A549 treated with Hydrocortisone at 1 μM for 4 hours (cell line): Measurements from ENCODE around the gene PDE6D. TPM values are rescaled to one million over a fixed set of nuclear protein-coding genes. Genes with fewer than 3 reads are reported as not detected.

Experiments used
- total RNA-seq: library from RNA; stranded (reverse); fragments of 200-300 nt; extraction: Qiagen RNA extraction; gene quantifications from 5 replicates; pipeline ENCODE4 v1.2.3, GENCODE V29; 2022

The PDE6D gene
- 19.6 to 23.3 TPM (median 22.2 TPM) in 5 replicates for total RNA-seq

DNA sequence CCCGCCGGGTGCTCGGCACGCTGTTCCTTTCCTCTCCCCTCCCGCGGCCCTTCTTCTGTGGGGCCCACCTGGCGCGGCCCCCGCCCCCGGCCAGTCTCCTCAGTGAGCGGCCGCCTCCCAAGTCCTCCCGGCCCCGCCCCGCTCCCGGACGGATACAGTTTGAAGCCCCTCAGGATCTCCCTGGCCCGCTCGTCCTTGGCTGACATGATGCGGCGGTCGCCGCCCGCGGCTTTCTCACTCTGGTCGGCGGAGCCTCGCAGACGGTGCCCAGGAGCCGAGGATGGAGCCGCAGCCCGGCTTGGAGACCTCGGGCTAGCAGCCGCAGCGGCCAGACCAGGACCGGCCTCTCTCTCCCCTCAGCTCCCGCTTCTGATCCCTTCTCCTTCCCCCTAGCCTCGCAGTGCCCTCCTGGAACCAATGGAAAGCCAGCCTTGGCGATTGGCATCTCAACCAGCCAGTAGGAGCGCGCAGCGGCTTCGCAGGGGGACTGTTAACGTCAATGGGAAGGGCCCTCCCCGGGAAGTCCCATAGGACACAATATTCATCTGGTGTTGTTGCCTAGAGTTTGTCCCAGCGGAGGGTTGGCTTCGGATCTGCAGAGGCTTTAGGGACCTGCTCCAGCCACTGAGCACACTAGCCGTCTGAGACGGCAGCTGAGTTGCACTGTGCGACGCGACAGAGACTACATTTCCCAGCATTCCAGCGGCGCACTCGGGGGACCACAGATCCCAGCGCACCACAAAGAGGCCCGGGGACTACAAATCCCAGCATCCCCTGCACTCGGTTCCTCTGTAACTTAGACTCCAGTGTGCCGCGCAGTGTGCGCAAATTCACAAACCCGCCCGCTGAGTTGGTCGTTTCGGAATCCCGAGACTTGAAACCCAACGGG is at the start of gene PDE6D:
TSS of gene PDE6D (minus strand) at position 374 of the 889 bp plus-strand sequence. CDS start at position 206, 168 bp downstream.

GRCh38 chr2:231786177-231786916 is 5.3 kb upstream of the PDE6D start, which contains the start of gene COPS7B:
COPS7B (plus strand) TSS chr2:231786445; CDS start chr2:231788571, 2,126 bp downstream.

DNA sequence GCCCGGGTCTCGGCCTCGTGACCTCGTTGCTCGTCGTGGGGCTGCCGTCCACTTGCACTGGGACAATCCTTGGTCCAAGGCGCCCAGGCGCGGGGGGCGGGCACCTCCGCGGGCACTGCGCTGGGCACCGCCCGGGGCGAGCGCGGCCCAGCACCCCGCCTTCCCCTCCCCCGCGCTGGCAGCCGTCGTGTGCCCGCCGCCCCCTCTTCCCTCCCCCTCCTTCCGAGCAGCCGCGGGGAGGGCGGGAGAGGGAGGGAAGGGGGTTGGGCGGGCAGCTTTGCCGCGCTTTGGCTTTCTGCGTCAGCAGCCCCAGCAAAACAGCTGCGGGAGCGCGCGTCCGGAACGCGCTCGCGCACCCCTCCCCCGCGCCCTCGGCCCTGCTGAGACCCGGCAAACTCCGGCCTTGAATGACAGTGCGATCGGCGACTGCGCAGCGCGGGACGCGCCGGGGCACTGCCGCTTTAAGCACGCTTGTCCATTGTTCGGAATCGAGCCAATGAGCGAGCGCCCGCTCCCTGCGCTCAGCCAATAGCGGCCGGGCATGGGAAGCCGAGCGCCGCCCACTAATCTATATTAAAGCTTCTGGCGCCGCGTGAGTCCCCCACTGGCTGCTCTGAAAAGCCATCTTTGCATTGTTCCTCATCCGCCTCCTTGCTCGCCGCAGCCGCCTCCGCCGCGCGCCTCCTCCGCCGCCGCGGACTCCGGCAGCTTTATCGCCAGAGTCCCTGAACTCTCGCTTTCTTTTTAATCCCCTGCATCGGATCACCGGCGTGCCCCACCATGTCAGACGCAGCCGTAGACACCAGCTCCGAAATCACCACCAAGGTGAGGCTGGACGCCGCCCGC is 72.9 kb downstream of the PDE6D start, which contains the start of gene PTMA:
TSS of gene PTMA (plus strand) at position 599 of the 846 bp plus-strand sequence. CDS start at position 781, 182 bp downstream.

Other genes with a start within 250 kb of the PDE6D start
- not detected in 5 replicates for gene TEX44, start 188.4 kb downstream of the PDE6D start, total RNA-seq
- gene PTMA, start 72.8 kb downstream of the PDE6D start, total RNA-seq, result 1,375 to 1,752 TPM (median 1,436 TPM) in 5 replicates
- gene COPS7B, start 5.2 kb upstream of the PDE6D start, total RNA-seq, result 36.8 to 41.3 TPM (median 40.3 TPM) in 5 replicates
- 0.21 to 0.37 TPM (median 0.28 TPM) in 4 of 5 replicates, not detected in the other for gene NPPC, start 145.1 kb upstream of the PDE6D start, total RNA-seq
- 11.8 to 13.6 TPM (median 13.2 TPM) in 5 replicates for gene DIS3L2, start 180.4 kb upstream of the PDE6D start, total RNA-seq